OCI-LY7 (cell line): ENCODE results near the gene SIGLECL1. TPM values are rescaled to one million over a fixed set of nuclear protein-coding genes. Genes with fewer than 3 reads are reported as not detected.

Experiments
- BruUV-seq: library from RNA; stranded (reverse); fragments of 400-500 nt; replicated peaks from 2 replicates; lab custom pipeline; 2021; lab: Mats Ljungman, UMichigan
- CTCF ChIA-PET: fragments of 300-600 bp; sonication (Branson Sonifier 250); formaldehyde crosslinking; loops from one replicate; lab custom pipeline; 2022; ENCODE audit warnings: antibody characterized with exemption; ENCODE audit not compliant: unreplicated experiment; lab: Charles Lee
- POLR2A ChIA-PET: fragments of 300-600 bp; sonication (Branson Sonifier 250); formaldehyde crosslinking; loops from one replicate; lab custom pipeline; 2022; ENCODE audit warnings: antibody characterized with exemption; lab: Charles Lee
- DNase-seq: peaks from one replicate; pipeline ENCODE4 v3.0.0-alpha.2; 2015; ENCODE audit warnings: low spot score
- H2AFZ ChIP-seq: fragments of 200-600 bp; sonication (generic), shearing (Covaris generic); 2 replicates; pipeline ENCODE4 v1.6.1; 2014; ENCODE audit warnings: mild to moderate bottlenecking, antibody characterized with exemption, low read length, moderate library complexity
- H3K27ac ChIP-seq: fragments of 200-600 bp; sonication (generic); 2 replicates; pipeline ENCODE4 v1.5.1; 2014; ENCODE audit warnings: mixed run types, low read depth, mild to moderate bottlenecking, moderate library complexity, low read length, inconsistent platforms; ENCODE audit not compliant: poor library complexity, severe bottlenecking
- H3K36me3 ChIP-seq: fragments of 200-600 bp; sonication (generic); 2 replicates; pipeline ENCODE4 v1.6.1; 2014; ENCODE audit warnings: mild to moderate bottlenecking, antibody characterized with exemption, low read length, moderate library complexity, mixed read lengths; ENCODE audit not compliant: insufficient read depth
- H3K4me1 ChIP-seq: fragments of 200-600 bp; sonication (generic); 2 replicates; pipeline ENCODE4 v1.5.1; 2014; ENCODE audit warnings: mild to moderate bottlenecking, low read length; ENCODE audit not compliant: insufficient read depth, poor library complexity, severe bottlenecking
- H3K4me2 ChIP-seq: fragments of 200-600 bp; sonication (generic); 2 replicates; pipeline ENCODE4 v1.6.1; 2014; ENCODE audit warnings: mild to moderate bottlenecking, low read length
- H3K4me3 ChIP-seq: fragments of 200-600 bp; sonication (generic); 2 replicates; pipeline ENCODE4 v1.5.1; 2014; ENCODE audit warnings: mild to moderate bottlenecking, low read depth, low read length; ENCODE audit not compliant: poor library complexity, severe bottlenecking
- H3K79me2 ChIP-seq: fragments of 200-600 bp; sonication (generic); 2 replicates; pipeline ENCODE4 v1.6.1; 2016; ENCODE audit warnings: low read depth, mild to moderate bottlenecking, low read length, moderate library complexity, mixed read lengths; ENCODE audit not compliant: insufficient read depth
- H3K9me2 ChIP-seq: fragments of 200-600 bp; sonication (generic); 2 replicates; pipeline ENCODE4 v1.6.1; 2016; ENCODE audit warnings: mild to moderate bottlenecking, low read length, mixed read lengths; ENCODE audit not compliant: insufficient read depth
- H3K9me3 ChIP-seq: fragments of 200-600 bp; sonication (generic); 2 replicates; pipeline ENCODE4 v1.6.1; 2014; ENCODE audit warnings: mild to moderate bottlenecking, mixed run types, low read length, mixed read lengths
- H4K20me1 ChIP-seq: fragments of 200-600 bp; sonication (generic); 2 replicates; pipeline ENCODE4 v1.6.1; 2014; ENCODE audit warnings: mild to moderate bottlenecking, antibody characterized with exemption, low read length, moderate library complexity, mixed read lengths; ENCODE audit not compliant: insufficient read depth
- CTCF ChIP-seq: fragments of 200-600 bp; sonication (generic); conservative IDR thresholded peaks from 2 replicates; pipeline ENCODE4 v1.5.1; 2014; ENCODE audit warnings: mild to moderate bottlenecking, antibody characterized with exemption, low read length, moderate library complexity, mixed read lengths
- EZH2phosphoT487 ChIP-seq: fragments of 200-600 bp; sonication (generic); IDR thresholded peaks from 2 replicates; pipeline ENCODE4 v1.6.1; 2018; ENCODE audit warnings: low read depth, borderline replicate concordance, mild to moderate bottlenecking, mixed run types, antibody characterized with exemption, low read length, moderate library complexity, mixed read lengths
- intact Hi-C: fragments of 100-400 bp; cut with micrococcal nuclease; formaldehyde crosslinking; loops from one replicate; pipeline ENCODE4 v1.10.0; 2022; ENCODE audit not compliant: unreplicated experiment
- total RNA-seq, 2 experiments: library from RNA; depleted of rRNA in 1 of 2; stranded (reverse); fragments of >200 nt in 1 of 2; shearing (Covaris generic) in 1 of 2; gene quantifications; 2 replicates each; pipeline ENCODE4 v1.2.3, GENCODE V29; 2014 to 2022

Gene SIGLECL1
- total RNA-seq, 2 experiments from 2014 or later, result not detected

- no peaks in the 10 kb centered on the region for H3K9me2 ChIP-seq
- no peak overlapping the region for H3K4me3 ChIP-seq
- H3K4me2 ChIP-seq, result no peak overlapping the region
- no peaks in the 10 kb centered on the region for H3K36me3 ChIP-seq
- DNase-seq, result no peak
- H3K4me1 ChIP-seq, result no peaks in the 10 kb centered on the region
- H3K79me2 ChIP-seq, result no peaks in the 10 kb centered on the region
- H3K9me3 ChIP-seq, result no peaks in the 10 kb centered on the region
- ChIA-PET POLR2A (no interaction called here), CTCF (no interaction called here)
- H4K20me1 ChIP-seq, result no peaks in the 10 kb centered on the region
- no peak overlapping the region for H3K27ac ChIP-seq
- intact Hi-C loops, result no loop called here
- TF ChIP-seq CTCF (no peak), EZH2phosphoT487 (no peak)
- no TSS peak for BruUV-seq
- H2AFZ ChIP-seq, result no peak overlapping the region
Observed at GRCh38 chr19:51263808-51264207, 12.9 kb downstream of the SIGLECL1 start.

- H3K36me3 ChIP-seq, result no peaks in the 10 kb centered on the region
- no peak overlapping the region for H3K4me3 ChIP-seq
- DNase-seq, result no peak
- intact Hi-C loops, result no loop called here
- POLR2A ChIA-PET, result no interaction called here
- TF ChIP-seq CTCF (no peak), EZH2phosphoT487 (no peak)
- no peaks in the 10 kb centered on the region for H3K4me1 ChIP-seq
- no peak overlapping the region for H3K4me2 ChIP-seq
- no peaks in the 10 kb centered on the region for H3K79me2 ChIP-seq
- CTCF ChIA-PET, result no interaction called here
- H4K20me1 ChIP-seq, result no peaks in the 10 kb centered on the region
- no peaks in the 10 kb centered on the region for H3K9me3 ChIP-seq
- H2AFZ ChIP-seq, result no peak overlapping the region
- no peak overlapping the region for H3K27ac ChIP-seq
- H3K9me2 ChIP-seq, result no peaks in the 10 kb centered on the region
- BruUV-seq, result no TSS peak
Observed at GRCh38 chr19:51271067-51271466, 20.2 kb downstream of the SIGLECL1 start.

DNA sequence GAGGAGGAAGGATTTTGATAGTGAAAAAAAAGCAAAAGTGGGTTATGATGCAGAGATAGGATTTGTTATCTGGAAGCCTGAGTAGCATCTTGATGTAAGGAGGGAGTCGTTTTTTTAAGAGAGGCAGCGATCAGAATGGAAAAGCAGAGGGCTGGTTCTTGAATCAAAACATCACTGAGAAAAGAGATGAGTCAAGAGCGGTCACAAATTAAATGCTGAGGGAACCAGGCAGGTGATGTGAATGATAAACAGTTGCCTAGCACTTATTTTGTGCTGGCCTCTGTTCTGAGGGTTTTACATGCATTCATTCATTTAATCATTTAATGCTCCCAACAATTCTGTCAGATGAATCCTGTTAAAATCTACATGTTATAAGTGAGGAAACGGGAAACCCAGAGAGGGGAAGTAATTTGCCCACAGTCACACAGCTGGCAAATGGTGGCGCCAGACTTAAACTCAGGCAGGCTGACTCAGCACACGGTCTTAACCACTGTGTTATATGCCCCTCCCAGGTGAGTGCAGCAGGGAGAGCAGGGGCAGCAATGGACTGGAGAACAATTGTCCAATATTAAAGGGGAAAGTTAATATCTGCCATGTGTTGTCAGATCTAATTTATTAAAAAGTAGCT is 21.4 kb downstream of the SIGLECL1 start:
- no peaks in the 10 kb centered on the region for H3K36me3 ChIP-seq
- ChIA-PET CTCF (no interaction called here), POLR2A (no interaction called here)
- DNase-seq, result no peak
- intact Hi-C loops, result no loop called here
- BruUV-seq, result no TSS peak
- no peak overlapping the region for H2AFZ ChIP-seq
- no peaks in the 10 kb centered on the region for H4K20me1 ChIP-seq
- no peak overlapping the region for H3K4me2 ChIP-seq
- H3K27ac ChIP-seq, result no peak overlapping the region
- TF ChIP-seq EZH2phosphoT487 (no peak), CTCF (no peak)
- H3K79me2 ChIP-seq, result no peaks in the 10 kb centered on the region
- H3K4me3 ChIP-seq, result no peak overlapping the region
- H3K9me2 ChIP-seq, result no peaks in the 10 kb centered on the region
- H3K4me1 ChIP-seq, result no peaks in the 10 kb centered on the region
- no peaks in the 10 kb centered on the region for H3K9me3 ChIP-seq
